GM12801 (cell line): ENCODE measurements around the gene FGFRL1.

Experiments
- TF ChIP-seq, protein P1 (sequence below): IDR thresholded peaks from one replicate; pipeline ENCODE4 v1.5.1; 2011; ENCODE audit warnings: control low read depth; ENCODE audit not compliant: insufficient read length; ENCODE audit errors: extremely low read depth

The FGFRL1 gene

DNA sequence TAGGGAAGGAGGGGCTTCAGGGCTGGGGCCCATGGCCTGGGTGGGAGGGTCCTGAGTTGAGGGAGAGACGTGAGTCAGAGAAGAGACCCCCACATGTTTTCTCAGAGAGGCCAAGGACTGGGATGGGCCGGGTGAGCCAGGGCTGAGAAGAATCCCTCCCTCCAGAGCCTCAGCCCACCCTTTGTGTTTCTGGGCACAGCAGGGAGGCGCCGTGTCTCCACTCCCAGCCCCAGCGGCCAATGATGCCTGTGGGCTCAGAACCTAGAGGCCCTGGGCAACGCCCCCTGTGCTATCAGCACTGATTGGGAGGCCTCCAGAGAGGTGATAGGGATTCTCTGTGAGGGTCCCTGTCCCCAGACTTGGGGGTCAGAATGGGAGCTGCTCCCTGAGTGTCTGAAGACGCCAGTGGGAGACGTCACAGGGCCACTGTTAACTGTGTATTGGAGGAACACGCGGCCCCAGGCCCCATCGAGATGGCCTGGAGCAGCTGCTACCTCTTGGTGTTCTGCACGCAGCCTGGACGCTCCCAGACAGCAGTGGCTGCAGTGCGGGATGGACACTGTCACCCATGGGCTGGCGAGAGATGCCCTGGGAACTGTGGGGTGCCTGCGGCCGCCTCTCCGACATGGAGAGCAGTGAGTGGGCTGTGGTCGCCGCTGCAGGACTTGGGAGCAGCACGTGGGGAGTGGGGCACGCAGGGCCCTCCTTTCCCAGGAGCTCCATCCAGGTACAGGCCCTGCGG is 8.5 kb downstream of the FGFRL1 start:
- TF ChIP-seq, protein P1, sequence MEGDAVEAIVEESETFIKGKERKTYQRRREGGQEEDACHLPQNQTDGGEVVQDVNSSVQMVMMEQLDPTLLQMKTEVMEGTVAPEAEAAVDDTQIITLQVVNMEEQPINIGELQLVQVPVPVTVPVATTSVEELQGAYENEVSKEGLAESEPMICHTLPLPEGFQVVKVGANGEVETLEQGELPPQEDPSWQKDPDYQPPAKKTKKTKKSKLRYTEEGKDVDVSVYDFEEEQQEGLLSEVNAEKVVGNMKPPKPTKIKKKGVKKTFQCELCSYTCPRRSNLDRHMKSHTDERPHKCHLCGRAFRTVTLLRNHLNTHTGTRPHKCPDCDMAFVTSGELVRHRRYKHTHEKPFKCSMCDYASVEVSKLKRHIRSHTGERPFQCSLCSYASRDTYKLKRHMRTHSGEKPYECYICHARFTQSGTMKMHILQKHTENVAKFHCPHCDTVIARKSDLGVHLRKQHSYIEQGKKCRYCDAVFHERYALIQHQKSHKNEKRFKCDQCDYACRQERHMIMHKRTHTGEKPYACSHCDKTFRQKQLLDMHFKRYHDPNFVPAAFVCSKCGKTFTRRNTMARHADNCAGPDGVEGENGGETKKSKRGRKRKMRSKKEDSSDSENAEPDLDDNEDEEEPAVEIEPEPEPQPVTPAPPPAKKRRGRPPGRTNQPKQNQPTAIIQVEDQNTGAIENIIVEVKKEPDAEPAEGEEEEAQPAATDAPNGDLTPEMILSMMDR, result no peak

DNA sequence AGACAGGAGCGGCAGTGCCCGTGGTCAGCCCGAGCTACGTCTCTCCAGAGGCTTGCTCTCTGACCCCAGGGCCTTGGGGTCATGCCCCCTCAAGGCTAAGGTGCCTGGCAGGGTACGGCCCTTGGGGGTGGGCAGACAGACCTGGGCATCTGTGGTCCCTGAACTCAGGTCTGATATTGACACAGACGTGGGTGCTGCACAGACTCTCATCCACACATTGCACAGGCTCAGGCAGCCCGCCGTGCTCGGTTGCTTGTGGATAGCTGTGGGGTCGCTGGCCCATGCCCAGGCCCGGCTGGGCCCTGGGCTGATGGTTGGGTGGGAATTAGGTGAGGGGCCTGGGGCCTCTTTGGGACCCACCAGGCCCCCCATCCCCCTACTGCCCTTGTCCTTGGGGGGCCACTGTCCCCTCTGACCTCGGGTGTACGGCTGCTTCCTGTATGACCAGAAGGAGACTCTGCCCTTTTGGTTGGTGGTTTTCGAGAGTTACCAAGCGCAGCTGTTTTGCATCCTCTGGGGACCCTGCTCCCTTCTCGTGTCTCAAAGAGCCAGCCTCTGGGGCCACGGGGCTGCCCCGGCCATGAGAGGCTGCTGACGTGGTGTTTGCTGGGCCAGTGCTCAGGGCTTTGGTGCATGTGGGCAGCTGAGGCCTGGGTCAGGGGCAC is 10.1 kb downstream of the FGFRL1 start:
- TF ChIP-seq, protein P1, result no peak

DNA sequence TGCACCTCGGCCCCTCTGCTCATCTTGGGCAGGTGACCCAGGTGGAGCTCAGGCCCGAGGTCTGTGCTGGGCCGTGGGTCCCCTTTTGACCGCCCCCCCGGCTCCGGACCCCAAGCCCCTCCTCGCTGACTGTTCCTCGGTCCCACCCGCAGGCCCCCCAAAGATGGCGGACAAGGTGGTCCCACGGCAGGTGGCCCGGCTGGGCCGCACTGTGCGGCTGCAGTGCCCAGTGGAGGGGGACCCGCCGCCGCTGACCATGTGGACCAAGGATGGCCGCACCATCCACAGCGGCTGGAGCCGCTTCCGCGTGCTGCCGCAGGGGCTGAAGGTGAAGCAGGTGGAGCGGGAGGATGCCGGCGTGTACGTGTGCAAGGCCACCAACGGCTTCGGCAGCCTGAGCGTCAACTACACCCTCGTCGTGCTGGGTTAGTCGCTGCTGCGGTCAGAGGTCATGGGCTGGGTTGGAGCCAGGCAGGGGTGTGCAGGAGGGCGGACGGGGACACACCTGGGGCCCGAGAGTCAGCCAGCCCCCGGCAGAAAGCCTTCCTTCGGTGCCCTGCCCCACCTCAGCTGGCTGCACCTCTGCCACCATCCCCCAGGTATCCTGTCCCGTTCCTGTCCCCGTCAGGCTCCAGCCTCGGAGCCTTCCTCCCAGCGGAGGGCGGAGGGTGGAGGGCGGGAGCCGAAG is 10.8 kb downstream of the FGFRL1 start:
- TF ChIP-seq, protein P1, result no peak

DNA sequence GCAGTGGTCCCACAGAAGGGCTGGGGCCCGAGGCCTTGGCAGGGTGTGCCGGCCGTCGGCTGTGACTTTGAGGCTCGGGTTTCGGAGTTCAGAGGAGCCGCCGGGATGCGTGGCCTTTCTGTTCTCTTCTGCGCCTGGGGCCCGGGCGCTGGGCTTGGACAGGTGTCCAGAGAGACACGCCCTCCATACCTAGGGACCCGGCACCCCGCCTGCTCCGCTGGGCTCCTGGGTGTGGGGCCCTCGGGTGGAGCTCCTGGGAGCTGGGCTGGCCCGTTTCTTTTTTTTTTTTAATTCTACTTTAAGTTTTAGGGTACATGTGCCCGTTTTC is 11.3 kb downstream of the FGFRL1 start:
- TF ChIP-seq, protein P1, result no peak

DNA sequence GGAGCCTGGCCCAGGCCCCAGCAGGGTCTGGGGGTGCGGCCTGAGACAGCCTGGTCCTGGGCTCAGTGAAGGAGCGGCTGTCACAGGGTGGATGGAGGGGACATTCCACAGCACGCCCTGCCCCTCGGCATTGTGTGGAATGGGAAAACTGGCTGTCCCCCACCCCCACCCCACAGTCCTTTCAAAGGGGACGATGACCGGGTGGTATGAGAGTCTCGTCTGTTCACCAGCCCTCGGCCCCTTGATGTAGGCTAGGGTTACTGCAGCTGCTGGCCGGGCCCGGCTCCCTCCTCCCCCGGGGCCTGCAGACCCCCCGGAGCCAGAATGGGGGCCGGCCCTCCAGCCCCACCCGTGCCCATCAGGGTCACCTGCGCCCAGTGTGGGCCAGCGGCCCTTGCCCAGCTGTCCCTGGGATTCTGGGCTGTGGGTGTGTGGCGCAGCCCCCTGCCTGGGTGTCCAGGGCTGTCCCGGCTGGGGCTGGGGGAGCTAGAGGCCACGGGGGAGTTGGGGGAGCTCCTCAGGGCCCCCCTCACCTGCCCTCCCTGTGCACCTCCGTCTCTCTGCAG is 11.7 kb downstream of the FGFRL1 start:
- TF ChIP-seq, protein P1, result no peak

DNA sequence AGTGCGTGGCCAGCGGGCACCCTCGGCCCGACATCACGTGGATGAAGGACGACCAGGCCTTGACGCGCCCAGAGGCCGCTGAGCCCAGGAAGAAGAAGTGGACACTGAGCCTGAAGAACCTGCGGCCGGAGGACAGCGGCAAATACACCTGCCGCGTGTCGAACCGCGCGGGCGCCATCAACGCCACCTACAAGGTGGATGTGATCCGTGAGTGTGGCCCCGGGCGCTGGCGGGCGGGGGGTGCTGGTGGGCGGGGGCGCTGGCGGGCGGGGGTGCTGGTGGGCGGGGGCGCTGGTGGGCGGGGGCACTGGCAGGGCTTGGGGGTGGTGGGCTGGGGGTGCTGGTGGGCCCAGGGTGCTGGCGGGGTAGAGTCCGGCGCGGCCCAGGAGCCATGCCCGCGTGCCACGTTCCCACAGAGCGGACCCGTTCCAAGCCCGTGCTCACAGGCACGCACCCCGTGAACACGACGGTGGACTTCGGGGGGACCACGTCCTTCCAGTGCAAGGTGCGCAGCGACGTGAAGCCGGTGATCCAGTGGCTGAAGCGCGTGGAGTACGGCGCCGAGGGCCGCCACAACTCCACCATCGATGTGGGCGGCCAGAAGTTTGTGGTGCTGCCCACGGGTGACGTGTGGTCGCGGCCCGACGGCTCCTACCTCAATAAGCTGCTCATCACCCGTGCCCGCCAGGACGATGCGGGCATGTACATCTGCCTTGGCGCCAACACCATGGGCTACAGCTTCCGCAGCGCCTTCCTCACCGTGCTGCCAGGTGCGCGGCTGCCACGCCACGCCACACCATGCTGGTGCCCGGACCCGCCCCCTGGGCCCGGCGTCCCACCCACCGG is 12.7 kb downstream of the FGFRL1 start:
- TF ChIP-seq, protein P1, result no peak
